ENCODE data around the gene FJX1.
"Not testable (repeated sequence)": the region's sequence is repeated elsewhere in the genome, so short reads cannot be mapped to it uniquely, and the experiment has no call there.

Gene FJX1

DNA sequence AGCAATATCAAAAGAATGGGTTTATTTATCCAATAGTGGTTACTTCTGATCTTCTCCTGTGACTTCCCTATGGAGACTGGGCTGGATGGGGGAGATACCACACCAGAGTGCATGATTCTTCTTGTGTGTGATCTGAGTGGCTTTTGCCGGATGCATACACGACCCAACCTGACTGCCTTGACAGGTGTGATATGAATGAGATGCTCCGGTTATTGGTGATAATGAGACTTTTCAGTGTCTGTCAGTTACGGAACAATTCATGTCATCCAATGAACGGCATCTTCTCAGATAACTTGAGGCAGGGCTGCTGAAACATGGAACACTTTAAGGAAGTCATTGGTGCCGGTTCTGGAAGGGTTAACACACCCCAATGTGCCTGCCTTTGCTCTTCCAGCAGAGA, 17.7 kb downstream of the FJX1 start:
- DNase-seq = no peak

- no peak for DNase-seq
Measured at GRCh38 chr11:35639591-35640179, 21.4 kb downstream of the FJX1 start.

DNA sequence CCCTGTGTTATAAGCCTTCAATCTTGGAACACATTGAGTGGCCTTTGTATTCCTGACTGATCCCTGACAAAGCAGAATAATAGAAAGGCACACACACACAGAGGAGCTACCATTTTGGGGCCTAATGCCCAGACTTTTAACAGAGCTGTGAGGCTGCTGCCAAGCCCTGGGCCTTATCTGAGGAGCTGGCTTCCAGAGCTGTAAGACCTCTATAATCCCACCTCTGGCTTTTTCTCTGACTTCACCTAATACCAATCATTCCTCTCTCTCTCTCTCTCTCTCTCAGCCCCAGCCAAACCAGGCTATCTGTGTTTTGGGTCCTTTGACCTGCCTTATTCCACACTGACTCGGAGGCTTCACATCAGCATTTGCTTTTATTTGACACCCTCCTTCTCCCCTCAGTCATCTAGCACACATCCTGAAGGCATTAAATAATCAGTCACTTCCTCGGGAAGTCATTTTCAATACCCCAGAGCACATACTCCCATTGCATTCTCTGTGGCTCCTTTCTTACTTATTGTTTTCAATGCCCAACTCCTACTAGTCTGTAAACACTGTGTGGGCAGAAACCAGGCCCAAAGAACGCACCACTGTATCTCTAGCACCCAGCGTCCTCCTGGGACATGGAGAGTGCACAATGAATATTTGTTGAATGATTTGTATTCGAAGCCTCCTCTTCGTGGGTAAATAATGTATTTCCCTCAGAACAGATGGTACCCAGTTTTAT, 23.1 kb downstream of the FJX1 start:
- no peak for DNase-seq

- DNase-seq = no peak
Measured at GRCh38 chr11:35641964-35642363, 23.7 kb downstream of the FJX1 start.

GRCh38 chr11:35647421-35648093, 29.3 kb downstream of the FJX1 start:
- DNase-seq = peak; percentile 71

GRCh38 chr11:35650006-35650405, 31.7 kb downstream of the FJX1 start:
- no peak for DNase-seq

DNA sequence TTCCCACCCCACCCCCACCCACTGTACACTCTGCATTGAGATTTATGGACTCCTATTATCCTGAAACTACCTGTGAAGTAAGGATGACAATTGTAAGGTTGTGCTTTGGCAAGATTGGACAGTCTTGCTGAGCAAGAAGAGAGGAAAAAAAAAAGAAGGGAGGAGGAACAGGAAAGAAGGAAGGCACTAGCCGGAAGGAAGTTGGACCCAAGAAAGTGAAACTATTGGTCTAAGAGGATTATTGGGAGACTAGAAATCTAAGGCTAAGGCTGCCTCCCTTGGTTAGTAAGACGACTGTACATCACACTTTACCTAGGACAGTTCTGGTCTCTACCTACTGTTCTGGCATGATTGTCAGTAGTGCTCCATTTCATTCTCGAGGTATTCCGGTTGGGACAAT, 32.2 kb downstream of the FJX1 start:
- DNase-seq = no peak

GRCh38 chr11:35651263-35651662, 33.0 kb downstream of the FJX1 start:
- no peak for DNase-seq

- DNase-seq = not testable (repeated sequence)
Measured at GRCh38 chr11:35652786-35653185, 34.5 kb downstream of the FJX1 start.

DNA sequence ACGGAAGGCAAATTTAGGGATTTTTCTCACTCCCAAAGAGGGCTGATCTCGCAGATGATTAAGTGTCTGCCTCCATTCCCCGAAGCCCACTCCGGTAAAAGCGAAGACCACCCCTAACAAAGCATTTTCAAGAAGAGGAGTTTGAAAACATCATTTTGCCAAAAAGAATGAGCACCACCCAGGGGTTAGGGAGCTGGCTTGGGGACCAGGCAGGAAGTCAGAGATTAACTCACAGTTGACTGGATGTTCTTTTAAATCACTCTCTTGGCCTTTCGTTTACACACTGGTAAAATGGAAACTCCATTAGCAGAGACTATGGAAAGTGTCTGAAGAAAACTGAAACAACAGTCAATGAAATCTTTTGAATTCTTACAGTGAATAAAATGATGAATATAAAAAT, 36.5 kb downstream of the FJX1 start:
- no peak for DNase-seq

- DNase-seq = no peak
Measured at GRCh38 chr11:35655254-35655653, 37.0 kb downstream of the FJX1 start.

DNA sequence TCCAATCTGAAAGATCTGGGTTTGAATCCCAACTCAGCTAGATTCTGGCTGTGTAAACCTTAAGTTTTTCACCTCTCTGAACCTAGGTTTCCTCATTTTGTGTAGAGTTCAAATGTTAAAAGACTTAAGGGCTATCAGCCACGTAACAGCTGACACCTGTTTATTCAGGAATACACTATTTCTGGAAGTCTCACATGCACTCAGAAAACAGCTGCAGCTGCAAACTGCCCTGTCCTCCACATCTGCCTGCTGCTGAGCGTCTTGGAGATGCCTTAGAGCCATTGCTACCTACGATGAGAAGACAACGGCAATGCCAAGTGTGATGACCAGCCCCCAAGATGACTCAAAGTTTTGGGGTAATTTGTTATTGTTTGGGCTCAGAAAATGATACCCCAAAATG, 37.6 kb downstream of the FJX1 start:
- no peak for DNase-seq

DNA sequence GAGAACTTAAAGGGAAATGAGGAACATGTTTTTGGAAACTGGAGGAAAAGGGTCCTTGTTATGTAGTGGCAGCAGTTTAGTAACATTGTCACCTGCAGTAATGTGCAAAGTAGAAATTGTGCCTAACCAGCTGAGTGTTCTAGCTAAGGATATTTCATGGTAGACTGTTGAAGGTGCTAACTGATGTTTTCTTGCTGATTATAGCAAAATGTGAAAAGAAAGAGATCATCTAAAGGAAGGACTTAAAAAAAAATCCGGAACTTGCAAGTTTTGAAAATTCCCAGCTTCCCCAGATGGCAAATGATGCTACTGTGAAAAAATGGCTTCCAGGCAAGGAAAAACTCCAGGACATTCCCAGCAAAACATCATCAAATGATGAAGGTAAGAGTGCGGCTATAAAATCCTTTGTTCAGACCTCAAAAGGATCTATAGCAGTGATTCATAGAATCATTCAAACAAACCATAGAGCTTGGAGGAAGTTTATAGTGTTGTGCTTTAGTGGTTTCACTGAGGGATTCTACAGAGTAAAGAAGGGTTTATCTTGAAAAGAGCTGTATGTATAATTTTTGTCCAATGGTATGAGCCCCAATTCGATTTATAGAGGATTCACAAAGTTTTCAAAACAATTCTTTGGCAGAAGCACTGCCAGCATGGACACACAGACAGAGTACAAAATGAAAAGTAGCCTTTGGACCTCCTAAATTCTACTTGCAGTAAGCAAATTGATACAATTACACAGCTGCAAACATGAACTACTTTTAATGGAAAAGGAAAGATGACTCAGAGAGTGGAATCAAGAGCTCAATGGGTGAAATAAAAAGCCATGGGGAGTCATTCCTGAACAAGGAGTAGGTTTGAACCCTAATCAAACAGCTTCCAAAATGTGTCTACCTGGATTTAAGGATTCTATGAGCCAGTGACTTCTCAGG, 40.0 kb downstream of the FJX1 start:
- no peak for DNase-seq

DNA sequence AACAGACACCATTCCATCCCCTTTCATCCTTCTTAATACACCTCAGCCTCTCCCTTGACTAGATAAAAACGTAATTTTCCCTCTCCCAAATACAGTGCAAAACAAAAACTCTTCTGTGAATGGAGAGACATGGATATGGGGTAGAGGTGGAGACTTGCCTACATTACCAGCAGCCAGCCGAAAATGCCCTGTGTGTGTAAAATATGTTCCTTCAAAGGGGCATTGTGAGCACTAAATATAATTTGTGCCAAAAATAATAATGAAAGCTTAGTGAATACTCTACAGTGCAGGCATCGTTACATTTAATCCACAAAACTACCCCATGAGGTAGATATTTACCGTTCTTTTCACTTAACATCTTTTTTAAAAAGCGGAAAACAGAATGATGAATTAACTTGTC, 43.3 kb downstream of the FJX1 start:
- DNase-seq = no peak

DNA sequence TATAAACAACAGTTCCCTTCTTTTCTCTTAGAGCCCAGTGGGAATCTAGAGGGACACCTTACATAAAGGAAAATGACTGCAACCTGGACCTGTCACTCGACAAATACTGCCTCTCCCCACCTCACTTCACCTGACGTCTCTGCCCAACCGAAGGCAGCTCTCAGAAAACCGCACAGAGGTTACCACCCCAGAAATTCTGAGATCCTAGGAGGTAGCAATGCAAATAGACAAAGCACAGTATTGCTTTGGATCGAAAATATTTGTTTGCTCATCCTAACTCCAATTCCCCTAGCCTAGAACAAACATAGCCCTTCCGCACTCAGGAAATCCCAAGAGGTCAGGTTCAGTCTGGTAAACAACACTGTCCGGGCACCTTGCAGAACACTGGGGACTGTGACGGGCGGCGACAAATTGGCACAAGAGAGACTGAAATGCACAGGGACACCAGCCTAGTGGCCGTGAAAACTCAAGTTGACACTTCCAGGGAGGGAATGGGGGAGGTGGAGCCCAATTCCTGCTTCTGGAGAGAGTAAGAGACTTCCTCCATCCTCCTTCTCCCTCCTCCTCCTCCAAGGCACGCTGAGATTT, 43.9 kb downstream of the FJX1 start:
- DNase-seq = no peak

- peak; percentile 54 for DNase-seq
Measured at GRCh38 chr11:35662649-35663407, 44.6 kb downstream of the FJX1 start, which contains the start of gene TRIM44. Gene TRIM44 (plus strand): TSS chr11:35662775. CDS start chr11:35663112, 337 bp downstream.

DNA sequence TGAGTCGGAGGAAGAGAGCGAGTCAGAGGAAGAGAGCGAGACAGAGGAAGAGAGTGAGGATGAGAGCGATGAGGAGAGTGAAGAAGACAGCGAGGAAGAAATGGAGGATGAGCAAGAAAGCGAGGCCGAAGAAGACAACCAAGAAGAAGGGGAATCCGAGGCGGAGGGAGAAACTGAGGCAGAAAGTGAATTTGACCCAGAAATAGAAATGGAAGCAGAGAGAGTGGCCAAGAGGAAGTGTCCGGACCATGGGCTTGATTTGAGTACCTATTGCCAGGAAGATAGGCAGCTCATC, 45.1 kb downstream of the FJX1 start:
- no peak for DNase-seq

DNA sequence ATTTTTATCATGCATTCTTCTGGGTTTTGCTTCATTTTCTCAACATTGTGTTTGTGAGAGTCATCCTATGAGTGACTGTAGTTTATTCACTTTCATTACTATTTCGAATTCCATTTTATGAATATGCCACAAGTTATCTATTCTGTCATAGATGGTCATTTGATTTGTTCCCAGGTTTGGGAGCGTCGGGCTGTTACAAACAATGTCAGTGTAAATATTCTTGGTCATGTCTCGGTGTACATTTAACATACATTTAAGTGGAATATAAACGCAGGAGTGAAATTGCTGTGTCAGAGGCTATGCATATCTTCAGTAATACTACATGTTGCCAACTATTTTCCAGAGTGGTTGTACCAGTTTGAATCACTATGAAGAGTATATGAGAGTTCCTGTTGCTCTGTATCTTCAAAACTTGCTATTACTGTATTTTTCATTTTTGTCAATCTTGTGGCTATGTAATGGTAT, 46.7 kb downstream of the FJX1 start:
- no peak for DNase-seq

DNA sequence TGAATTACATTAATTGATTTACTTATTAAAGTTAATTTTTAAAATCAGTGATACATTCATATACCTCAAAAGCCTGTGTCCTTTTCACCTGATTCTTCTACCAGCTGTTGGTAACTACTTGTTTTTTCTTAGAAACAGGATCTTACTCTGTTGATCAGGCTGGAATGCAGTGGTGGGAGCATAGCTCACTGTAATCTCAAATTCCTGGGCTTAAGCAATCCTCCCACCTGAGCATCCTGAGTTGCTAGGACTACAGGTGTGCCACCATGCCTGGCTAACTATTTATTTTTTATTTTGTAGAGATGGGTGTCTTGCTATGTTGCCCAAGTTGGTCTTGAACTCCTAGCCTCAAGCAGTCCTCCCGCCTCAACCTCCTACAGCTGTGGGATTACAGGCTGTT, 49.0 kb downstream of the FJX1 start:
- DNase-seq = no peak

DNA sequence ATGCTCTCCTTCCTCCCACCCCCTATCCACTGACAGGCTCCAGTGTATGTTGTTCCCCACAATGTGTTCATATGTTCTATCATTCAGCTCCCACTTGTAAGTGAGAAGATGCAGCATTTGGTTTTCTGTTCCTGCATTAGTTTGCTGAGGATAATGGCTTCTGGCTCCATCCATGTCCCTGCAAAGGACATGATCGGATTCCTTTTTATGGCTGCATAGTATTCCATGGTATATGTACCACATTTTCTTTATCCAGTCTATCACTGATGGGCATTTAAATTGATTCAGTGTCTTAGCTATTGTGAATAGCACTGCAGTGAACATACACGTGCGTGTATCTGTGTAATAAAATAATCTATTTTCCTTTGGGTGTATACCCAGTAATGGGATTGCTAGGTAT, 50.1 kb downstream of the FJX1 start:
- DNase-seq = not testable (repeated sequence)
